Fibroblast of lung (primary cell): ENCODE data around the gene CHRM5. TPM values are rescaled to one million over a fixed set of nuclear protein-coding genes. Genes with fewer than 3 reads are reported as not detected.

ENCODE experiments used
- DNase-seq, 2 donors: peaks; one replicate each; pipeline versions ENCODE4 v3.0.0 to v3.0.0-alpha.2; 2010; ENCODE audit warnings: low read depth in 2 of 2
- H2AFZ ChIP-seq: 2 replicates; pipeline ENCODE4 v1.5.1; 2012; ENCODE audit warnings: low read length, control low read depth, inconsistent platforms
- H3K27ac ChIP-seq: 2 replicates; pipeline ENCODE4 v1.5.1; 2011; ENCODE audit warnings: low read length, control low read depth; ENCODE audit not compliant: insufficient read depth
- H3K27me3 ChIP-seq: 2 replicates; pipeline ENCODE4 v1.5.1; 2011; ENCODE audit warnings: mild to moderate bottlenecking, low read length; ENCODE audit not compliant: control insufficient read depth, insufficient read depth
- H3K36me3 ChIP-seq: 2 replicates; pipeline ENCODE4 v1.5.1; 2011; ENCODE audit warnings: low read length; ENCODE audit not compliant: control insufficient read depth, insufficient read depth
- H3K4me1 ChIP-seq: 2 replicates; pipeline ENCODE4 v1.5.1; 2011; ENCODE audit warnings: low read length; ENCODE audit not compliant: control insufficient read depth, insufficient read depth; ENCODE audit errors: extremely low read depth
- H3K4me2 ChIP-seq: 2 replicates; pipeline ENCODE4 v1.5.1; 2011; ENCODE audit warnings: low read length, control low read depth; ENCODE audit not compliant: insufficient read depth; ENCODE audit errors: extremely low read depth
- H3K4me3 ChIP-seq, 4 experiments: fragments of 200-600 bp in 1 of 4; sonication (generic) in 1 of 4; replicated peaks in 1 of 4; 2 replicates each; pipeline ENCODE4 v1.5.1; 2011 to 2016; ENCODE audit warnings: low read length in 4 of 4, low read depth in 3 of 4, mild to moderate bottlenecking in 3 of 4, control low read depth in 2 of 4, inconsistent platforms in 1 of 4, mixed read lengths in 1 of 4; ENCODE audit not compliant: insufficient read depth in 1 of 4; ENCODE audit errors: control extremely low read depth in 1 of 4
- H3K79me2 ChIP-seq: 2 replicates; pipeline ENCODE4 v1.5.1; 2012; ENCODE audit warnings: mild to moderate bottlenecking, low read length, inconsistent platforms; ENCODE audit not compliant: control insufficient read depth, insufficient read depth
- H3K9ac ChIP-seq: 2 replicates; pipeline ENCODE4 v1.5.1; 2011; ENCODE audit warnings: mild to moderate bottlenecking, low read length, control low read depth; ENCODE audit not compliant: insufficient read depth
- H3K9me3 ChIP-seq: 2 replicates; pipeline ENCODE4 v1.5.1; 2012; ENCODE audit warnings: low read depth, low read length; ENCODE audit not compliant: control insufficient read depth, insufficient read depth
- H4K20me1 ChIP-seq: 2 replicates; pipeline ENCODE4 v1.5.1; 2011; ENCODE audit warnings: low read length; ENCODE audit not compliant: control insufficient read depth, insufficient read depth; ENCODE audit errors: extremely low read depth
- EZH2 ChIP-seq: IDR thresholded peaks from 2 replicates; pipeline ENCODE4 v1.5.1; 2012; ENCODE audit warnings: low read length, control low read depth, mild to moderate bottlenecking; ENCODE audit errors: missing control alignments
- polyA plus RNA-seq, 2 donors: library from polyadenylated mRNA; depleted of rRNA in 1 of 2; stranded (reverse) in 1 of 2; unstranded in 1 of 2; fragments of >200 nt; gene quantifications; 2 replicates each; pipeline ENCODE4 v1.2.1, GENCODE V29; 2011 to 2012; ENCODE audit warnings: missing spikeins in 1 of 2
- total RNA-seq: library from RNA; depleted of rRNA; stranded (reverse); fragments of >200 nt; gene quantifications from 2 replicates; pipeline ENCODE4 v1.2.1, GENCODE V29; 2014
- TF ChIP-seq, protein P1 (sequence below), 2 donors: IDR thresholded peaks in 1 of 2; conservative IDR thresholded peaks in 1 of 2; 1 replicate in 1 of 2; 2 replicates in 1 of 2; pipeline ENCODE4 v1.5.1; 2011 to 2012; ENCODE audit warnings: low read length in 2 of 2, control low read depth in 1 of 2, inconsistent platforms in 1 of 2, low read depth in 1 of 2, mild to moderate bottlenecking in 1 of 2

The CHRM5 gene
- total and polyA plus RNA-seq, 2 donors (not counting 1 experiment from before 2014, with no cell fraction given) = 0.03 TPM; not detected in 1

DNA sequence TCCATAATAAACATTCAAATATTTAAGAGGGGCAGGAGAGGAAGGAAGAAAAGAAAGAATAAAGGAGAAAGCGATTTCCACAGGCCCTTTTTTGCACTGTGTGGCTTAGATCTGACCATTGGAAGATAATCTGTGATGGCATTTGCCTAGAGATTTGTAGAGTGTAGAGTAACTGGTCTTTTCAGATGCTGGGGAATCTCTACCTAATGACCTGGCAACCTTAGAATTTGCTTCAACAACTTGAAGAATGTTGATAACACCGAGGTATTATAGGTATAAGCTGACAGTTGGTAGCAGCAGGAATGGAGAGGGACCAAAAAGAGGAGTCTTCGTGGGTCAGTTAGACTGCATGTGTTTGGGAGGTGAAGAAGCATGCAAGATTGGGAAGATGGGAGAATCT is 91.6 kb downstream of the CHRM5 start:
- Histone ChIP-seq H2AFZ (no peak overlapping the region), H3K4me3 (no peak overlapping the region), H4K20me1 (no peaks in the 10 kb centered on the region), H3K27ac (no peak overlapping the region), H3K79me2 (no peaks in the 10 kb centered on the region), H3K36me3 (no peaks in the 10 kb centered on the region), H3K9me3 (no peaks in the 10 kb centered on the region), H3K27me3 (no peaks in the 10 kb centered on the region), H3K9ac (no peak overlapping the region), H3K4me1 (no peaks in the 10 kb centered on the region), H3K4me2 (no peak overlapping the region)
- DNase-seq = no peak
- TF ChIP-seq EZH2 = no peak
- TF ChIP-seq, protein P1, sequence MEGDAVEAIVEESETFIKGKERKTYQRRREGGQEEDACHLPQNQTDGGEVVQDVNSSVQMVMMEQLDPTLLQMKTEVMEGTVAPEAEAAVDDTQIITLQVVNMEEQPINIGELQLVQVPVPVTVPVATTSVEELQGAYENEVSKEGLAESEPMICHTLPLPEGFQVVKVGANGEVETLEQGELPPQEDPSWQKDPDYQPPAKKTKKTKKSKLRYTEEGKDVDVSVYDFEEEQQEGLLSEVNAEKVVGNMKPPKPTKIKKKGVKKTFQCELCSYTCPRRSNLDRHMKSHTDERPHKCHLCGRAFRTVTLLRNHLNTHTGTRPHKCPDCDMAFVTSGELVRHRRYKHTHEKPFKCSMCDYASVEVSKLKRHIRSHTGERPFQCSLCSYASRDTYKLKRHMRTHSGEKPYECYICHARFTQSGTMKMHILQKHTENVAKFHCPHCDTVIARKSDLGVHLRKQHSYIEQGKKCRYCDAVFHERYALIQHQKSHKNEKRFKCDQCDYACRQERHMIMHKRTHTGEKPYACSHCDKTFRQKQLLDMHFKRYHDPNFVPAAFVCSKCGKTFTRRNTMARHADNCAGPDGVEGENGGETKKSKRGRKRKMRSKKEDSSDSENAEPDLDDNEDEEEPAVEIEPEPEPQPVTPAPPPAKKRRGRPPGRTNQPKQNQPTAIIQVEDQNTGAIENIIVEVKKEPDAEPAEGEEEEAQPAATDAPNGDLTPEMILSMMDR (conservative IDR thresholded peaks at IDR 0.05 in 1 of 2, IDR thresholded peaks at IDR 0.05 in 1 of 2; ENCODE audit: low read depth in 1 of 2, low read length in 2 of 2) = no peak

GRCh38 chr15:34064438-34064837 is 96.1 kb downstream of the CHRM5 start:
- Histone ChIP-seq H3K27ac (no peak overlapping the region), H3K36me3 (no peaks in the 10 kb centered on the region), H3K4me3 (no peak overlapping the region), H3K27me3 (no peaks in the 10 kb centered on the region), H3K9me3 (no peaks in the 10 kb centered on the region), H3K79me2 (no peaks in the 10 kb centered on the region), H3K9ac (no peak overlapping the region), H4K20me1 (no peaks in the 10 kb centered on the region), H3K4me2 (no peak overlapping the region), H3K4me1 (no peaks in the 10 kb centered on the region), H2AFZ (no peak overlapping the region)
- no peak for TF ChIP-seq EZH2
- TF ChIP-seq, protein P1 (conservative IDR thresholded peaks at IDR 0.05 in 1 of 2, IDR thresholded peaks at IDR 0.05 in 1 of 2; ENCODE audit: low read depth in 1 of 2, low read length in 2 of 2) = no peak
- DNase-seq = no peak

DNA sequence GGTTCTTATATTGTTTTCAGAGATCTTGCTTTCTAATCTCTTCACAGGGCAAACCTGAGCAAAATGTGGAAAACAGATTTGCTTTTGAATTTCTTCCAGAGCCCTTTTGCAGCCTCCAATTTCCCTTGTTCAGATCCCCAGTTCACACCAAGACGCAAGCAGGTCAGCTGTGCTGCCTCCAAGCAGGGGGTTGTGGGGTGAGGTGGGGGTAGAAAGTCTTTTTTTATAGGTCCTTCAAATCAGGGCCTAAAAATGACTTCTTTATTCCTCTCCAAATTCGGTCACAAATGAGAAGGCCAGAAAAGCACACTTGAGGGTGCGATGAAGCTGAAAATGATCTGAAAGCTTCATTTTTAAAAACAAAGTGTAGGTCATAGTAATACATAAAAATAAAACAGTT is 97.0 kb downstream of the CHRM5 start:
- H3K27me3 ChIP-seq = no peaks in the 10 kb centered on the region
- H3K9me3 ChIP-seq = no peaks in the 10 kb centered on the region
- no peak overlapping the region for H3K4me3 ChIP-seq
- H3K4me1 ChIP-seq = no peaks in the 10 kb centered on the region
- H4K20me1 ChIP-seq = no peaks in the 10 kb centered on the region
- H3K4me2 ChIP-seq = no peak overlapping the region
- no peaks in the 10 kb centered on the region for H3K79me2 ChIP-seq
- no peak for DNase-seq
- no peak overlapping the region for H2AFZ ChIP-seq
- TF ChIP-seq, protein P1 (conservative IDR thresholded peaks at IDR 0.05 in 1 of 2, IDR thresholded peaks at IDR 0.05 in 1 of 2; ENCODE audit: low read depth in 1 of 2, low read length in 2 of 2) = no peak
- no peak for TF ChIP-seq EZH2
- H3K27ac ChIP-seq = no peak overlapping the region
- no peak overlapping the region for H3K9ac ChIP-seq
- no peaks in the 10 kb centered on the region for H3K36me3 ChIP-seq
